ENCODE measurements around the gene DDX49. TPM values are rescaled to one million over a fixed set of nuclear protein-coding genes. Genes with fewer than 3 reads are reported as not detected.

The DDX49 gene, protein sequence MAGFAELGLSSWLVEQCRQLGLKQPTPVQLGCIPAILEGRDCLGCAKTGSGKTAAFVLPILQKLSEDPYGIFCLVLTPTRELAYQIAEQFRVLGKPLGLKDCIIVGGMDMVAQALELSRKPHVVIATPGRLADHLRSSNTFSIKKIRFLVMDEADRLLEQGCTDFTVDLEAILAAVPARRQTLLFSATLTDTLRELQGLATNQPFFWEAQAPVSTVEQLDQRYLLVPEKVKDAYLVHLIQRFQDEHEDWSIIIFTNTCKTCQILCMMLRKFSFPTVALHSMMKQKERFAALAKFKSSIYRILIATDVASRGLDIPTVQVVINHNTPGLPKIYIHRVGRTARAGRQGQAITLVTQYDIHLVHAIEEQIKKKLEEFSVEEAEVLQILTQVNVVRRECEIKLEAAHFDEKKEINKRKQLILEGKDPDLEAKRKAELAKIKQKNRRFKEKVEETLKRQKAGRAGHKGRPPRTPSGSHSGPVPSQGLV
- 10 to 100 TPM; 46.7 to 51.2 TPM for total RNA-seq

DNA sequence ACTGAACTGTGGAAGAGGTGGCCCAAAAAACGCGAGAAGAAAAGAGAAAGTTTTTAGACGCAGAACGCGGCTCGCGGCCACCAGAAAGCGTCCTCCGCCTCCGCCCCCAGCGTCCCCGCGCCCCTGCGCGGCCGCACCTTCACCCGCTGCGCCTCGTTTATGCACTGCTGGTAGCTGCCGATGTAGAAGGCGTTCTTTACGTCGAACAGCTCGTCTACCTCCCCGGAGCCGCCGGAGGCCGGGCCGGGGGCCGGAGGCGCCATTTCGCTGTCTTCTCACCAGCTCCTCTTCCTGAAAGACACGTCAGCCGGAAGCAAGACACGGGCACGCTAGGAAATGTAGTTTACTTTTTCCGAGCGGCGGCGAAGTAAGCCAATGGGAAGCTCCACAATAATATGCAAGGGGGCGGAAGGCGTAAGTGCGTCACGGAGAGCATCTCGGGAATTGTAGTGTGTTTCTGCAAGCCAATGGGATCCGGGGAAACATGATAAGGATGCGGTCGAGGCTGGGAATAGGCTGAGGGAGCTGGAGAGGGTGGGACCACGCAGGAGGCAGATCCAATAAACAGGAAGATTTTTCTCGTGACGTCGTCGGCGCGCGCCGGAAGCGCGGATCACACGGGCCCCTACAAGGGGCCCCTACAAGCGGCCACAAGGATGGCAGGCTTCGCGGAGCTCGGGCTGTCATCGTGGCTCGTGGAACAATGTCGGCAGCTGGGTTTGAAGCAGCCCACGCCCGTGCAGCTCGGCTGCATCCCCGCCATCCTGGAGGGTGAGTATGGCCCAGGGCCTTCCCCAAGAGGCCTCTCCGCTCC is at the start of gene DDX49, which contains the start of gene COPE:
DDX49 (plus strand) TSS at position 630 of the 814 bp plus-strand sequence; CDS start at position 657, 27 bp downstream.
COPE (minus strand) TSS at position 302 of the 814 bp plus-strand sequence; CDS start at position 263, 39 bp downstream.
- DNase-seq (ENCODE audit: low spot score in 2 of 2) (peak; percentile 93 to 98), ATAC-seq (peak; percentile 96 to 97)
- H3K27ac Mint-ChIP-seq = peak within 1 kb of the TSS; percentile 93 to 98
- H3K9me3 Mint-ChIP-seq = no peaks in the 10 kb centered on the region
- peaks cover 15 to 27% of the 10 kb centered on the region in 2 donors for H3K36me3 Mint-ChIP-seq

DNA sequence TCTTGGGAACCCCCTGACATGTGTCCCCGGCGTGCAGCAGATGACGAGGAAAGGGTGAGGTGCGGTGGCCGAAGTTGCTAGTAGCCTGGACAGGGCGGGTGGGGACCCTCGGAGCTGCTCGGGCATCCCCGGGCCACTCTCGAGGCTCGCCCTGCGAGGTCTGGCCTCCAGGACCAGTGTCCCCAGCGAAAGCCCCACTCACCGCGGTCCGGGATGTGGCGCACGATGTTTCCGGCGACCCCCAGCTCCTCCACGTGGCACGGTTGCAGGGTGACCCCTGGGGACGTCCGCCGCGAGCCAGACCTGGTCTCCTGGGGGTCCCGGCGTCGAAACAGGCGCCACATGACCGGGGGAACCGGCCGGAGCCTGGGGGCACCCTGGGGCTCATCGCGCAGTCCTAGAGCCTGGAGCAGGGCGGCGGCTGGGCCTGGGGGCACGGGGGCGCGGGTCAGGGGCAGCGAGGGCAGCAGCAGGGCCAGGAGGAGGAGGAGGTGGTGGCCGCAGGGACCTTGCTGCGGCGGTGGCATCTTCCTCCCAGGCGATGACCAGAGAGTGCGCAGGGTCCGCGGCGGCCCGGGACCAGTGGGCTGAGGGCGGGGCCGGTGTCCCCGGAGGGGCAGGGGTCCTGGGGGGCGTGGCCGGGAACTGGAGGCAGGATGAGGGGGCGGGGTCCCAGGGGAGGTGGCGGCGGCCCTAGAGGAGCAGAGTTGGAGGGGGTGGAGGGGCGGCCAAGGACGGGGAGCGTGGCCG is 49.6 kb upstream of the DDX49 start:
- no peak for DNase-seq (ENCODE audit: low spot score in 2 of 2)

DNA sequence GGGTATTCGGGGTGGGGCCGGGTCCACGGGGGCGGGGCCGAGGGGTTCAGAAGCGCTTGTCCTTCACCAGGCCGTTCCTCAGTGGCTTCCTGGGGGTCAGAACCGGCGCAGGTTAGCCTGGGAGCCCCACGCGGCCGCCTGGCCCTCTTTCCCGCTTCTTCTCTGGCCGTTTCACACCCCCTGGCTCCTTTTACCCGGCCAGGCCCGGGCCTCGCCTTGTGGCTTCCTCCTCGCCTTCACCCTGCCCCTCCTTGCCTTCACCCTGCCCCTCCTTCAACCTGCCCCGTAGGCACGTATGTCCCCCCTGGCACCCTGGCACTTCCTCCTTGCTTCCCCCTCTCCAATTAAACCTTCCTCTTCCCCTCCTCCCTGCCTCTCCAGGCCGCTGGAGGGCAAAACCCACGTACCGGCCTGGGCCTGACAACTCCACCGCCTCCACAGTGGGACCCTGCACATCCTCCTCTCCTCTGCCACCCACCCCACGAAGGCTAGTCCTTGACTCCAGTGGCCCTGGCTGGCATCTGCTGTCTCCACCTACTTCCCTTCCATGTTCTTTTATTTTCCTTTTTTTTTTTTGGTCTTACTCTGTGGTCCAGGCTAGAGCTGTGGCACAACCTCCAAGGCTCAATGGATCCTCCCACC is 48.9 kb upstream of the DDX49 start:
- Mint-ChIP-seq H3K36me3 (peaks cover 0 to 17% of the 10 kb centered on the region in 2 donors), H3K27ac (peak overlapping the region in 1 of 2 donors; percentile 5)
- DNase-seq (ENCODE audit: low spot score in 2 of 2) = no peak

More for the DNA sequence above, 49.6 kb upstream of the DDX49 start:
- Mint-ChIP-seq H3K27ac (no peak overlapping the region), H3K36me3 (peaks cover 0 to 18% of the 10 kb centered on the region in 2 donors), H3K9me3 (no peaks in the 10 kb centered on the region)
- ATAC-seq = no peak

DNA sequence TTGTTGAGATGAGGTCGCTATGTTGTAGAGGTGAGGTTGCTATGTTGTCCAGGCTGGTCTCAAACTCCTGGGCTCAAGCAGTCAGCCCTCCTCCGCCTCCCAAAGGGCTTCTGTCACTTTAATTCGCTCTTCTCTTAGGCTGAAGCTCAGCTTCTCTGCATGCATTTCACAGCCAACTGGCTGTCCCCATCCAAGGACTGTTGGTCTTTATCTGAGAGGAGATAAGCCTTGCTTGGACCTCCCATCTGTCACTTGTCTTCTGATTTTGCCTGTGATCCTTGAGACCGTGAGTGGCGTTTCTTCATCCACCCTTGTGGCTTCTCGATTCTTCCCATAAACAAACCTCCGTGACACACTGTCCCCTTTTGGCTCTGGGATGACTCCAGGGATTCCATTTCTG is 48.0 kb upstream of the DDX49 start:
- H3K36me3 Mint-ChIP-seq = peaks cover 0 to 12% of the 10 kb centered on the region in 2 donors

More for the DNA sequence above, 48.9 kb upstream of the DDX49 start:
- no peaks in the 10 kb centered on the region for H3K9me3 Mint-ChIP-seq
- no peak for ATAC-seq

DNA sequence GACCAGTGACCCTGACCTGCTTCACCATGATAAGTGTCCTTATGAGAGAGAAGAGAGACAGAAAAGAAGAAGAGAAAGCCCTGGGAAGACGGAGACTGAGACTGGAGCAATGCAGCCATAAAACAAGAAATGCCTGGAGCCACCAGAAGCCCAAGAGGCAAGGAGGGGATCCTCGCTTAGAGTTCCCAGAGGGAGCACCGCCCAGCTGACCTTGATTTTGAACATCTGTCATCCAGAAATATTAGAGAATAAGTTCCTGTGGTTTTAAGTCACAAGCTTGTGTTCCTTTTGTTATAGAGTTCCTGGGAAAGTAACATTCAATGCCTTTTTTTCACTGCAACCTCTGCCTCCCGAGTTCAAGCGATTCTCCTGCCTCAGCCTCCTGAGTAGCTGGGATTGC is 43.8 kb upstream of the DDX49 start:
- no peak for ATAC-seq
- Mint-ChIP-seq H3K36me3 (no peaks in the 10 kb centered on the region), H3K9me3 (no peaks in the 10 kb centered on the region), H3K27ac (no peak overlapping the region)
- no peak for DNase-seq (ENCODE audit: low spot score in 2 of 2)

More for the DNA sequence above, 48.0 kb upstream of the DDX49 start:
- ATAC-seq (no peak), DNase-seq (ENCODE audit: low spot score in 2 of 2) (no peak)
- Mint-ChIP-seq H3K27ac (peak overlapping the region in 1 of 2 donors; percentile 59), H3K9me3 (no peaks in the 10 kb centered on the region)

DNA sequence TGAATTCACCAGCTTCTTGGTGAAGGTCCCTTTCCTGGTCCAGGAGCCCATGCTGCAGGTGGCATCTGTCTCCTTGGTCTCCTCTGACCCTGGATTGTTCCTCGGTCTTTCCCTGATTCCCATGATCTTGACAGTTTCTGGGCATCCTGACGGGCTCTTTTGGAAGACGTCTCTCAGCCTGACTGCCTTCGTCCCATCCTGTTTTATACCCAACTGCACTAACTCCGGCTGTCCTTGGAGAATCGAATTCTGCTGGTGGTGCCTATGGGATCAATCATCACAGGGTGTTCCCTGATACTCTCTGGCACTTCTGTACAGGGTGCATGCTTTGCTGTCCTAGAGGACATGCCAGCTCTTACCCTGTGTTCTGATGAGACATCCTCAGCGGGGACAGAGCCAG is 42.6 kb upstream of the DDX49 start:
- DNase-seq (ENCODE audit: low spot score in 2 of 2) (no peak), ATAC-seq (no peak)
- Mint-ChIP-seq H3K36me3 (no peaks in the 10 kb centered on the region), H3K9me3 (no peaks in the 10 kb centered on the region), H3K27ac (no peak overlapping the region)

DNA sequence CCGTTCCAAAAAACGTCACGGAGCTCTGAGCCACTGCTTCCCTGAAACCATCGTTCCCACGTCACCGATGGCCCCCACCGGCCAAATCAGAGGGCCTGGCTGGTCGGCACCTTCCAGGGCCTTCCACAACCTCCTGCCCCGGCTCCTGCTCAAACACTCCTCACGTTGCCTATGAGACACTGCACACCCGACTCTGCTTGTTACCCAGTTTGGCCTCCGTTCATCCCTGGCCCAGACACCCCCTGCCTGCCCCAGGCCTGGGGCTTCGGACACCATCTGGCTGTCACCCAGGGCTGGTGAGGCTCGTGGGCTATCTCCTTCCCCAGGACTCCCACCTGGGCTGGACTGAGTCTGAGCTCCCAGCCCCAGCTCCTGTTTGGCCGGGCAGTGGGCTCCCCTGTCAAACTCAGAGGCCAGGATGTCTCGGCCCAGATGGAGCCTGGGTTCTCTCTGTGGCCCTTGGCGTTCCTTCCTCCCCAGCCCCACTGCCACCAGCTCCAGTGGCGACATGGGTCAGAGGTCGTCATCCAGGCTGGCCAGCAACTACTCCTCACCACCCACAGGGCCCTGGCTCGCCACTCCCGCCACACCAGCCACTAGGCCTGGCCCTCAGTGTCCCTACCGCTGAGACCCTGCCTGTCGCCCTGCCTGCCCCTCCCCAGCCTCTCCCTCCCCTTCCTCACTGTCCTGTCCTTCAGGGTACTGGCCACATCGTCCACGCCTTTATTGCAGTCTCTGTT is 41.3 kb upstream of the DDX49 start:
- Mint-ChIP-seq H3K9me3 (no peaks in the 10 kb centered on the region), H3K27ac (no peak overlapping the region), H3K36me3 (no peaks in the 10 kb centered on the region)
- DNase-seq (ENCODE audit: low spot score in 2 of 2) (no peak), ATAC-seq (no peak)

DNA sequence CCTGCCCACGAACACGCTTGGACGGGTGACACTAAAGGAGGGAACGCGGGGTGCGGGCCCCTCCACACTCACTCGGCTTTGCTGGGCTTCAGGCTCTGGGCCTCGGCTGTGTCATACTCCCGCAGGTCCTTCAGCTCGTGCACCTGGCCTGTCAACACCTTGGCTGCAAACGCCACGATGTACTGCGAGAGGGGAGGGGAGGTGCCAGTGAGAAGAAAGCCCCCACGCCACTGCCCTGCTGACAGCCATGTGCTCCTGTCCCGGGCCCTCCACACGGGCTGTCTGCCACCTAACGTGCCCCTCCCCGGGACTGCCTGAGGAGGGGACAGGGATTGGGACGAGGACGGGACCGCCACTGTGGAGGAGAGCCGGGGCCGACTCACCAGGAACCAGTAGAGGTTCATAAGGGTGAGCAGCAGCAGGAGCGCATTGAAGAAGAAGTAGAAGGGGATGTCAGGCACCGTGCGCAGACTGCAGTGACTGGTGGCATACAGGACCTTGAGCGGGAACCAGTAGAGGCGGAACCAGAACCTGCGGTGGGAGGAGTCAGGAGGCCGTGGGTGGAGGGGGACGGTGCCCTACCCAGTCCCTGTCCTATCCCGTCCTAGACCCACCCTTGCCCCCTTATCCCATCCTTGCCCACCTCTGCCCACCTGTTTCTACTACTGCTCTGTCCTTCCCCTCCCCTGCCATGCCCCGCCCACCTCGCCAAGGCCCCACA is 40.5 kb upstream of the DDX49 start:
- DNase-seq (ENCODE audit: low spot score in 2 of 2) = no peak
- ATAC-seq = peak in 1 of 2 donors; percentile 20
- no peak overlapping the region for H3K27ac Mint-ChIP-seq
- no peaks in the 10 kb centered on the region for H3K9me3 Mint-ChIP-seq
- no peaks in the 10 kb centered on the region for H3K36me3 Mint-ChIP-seq

DNA sequence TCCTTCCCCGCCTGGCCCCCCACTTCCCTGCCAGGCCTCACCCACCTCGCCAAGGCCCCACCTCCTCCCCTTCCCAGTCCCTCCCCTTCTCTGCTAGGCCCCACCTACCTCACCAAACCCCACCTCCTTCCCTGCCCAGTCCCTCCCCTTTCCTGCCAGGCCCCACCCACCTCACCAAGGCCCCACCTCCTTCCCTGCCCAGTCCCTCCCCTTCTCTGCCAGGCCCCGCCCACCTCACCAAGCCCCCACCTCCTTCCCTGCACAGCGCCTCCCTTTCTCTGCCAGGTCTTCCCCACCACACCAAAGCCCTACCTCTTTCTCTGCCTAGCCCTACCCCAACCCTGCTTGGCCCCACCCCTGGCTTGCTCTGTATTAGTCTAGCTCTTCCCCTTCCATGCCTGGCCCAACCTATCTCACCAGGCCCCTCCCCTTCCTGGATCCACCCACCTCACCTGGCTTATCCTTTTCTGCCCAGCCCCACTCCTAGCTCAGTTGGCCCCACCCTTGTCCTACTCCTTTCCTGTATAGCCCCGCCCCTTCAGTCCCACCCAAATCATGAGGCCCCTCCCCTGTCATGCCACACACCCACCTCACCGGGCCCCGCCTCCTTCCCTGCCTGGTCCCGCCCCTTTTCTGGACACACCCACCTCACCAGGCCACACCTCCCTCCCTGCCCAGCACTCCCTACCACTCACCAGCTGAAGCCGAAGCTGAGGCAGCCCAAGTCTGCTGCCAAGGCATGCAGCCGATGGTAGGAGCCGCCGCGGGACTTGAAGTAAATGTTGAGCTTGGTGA is 39.7 kb upstream of the DDX49 start:
- H3K27ac Mint-ChIP-seq = no peak overlapping the region
- H3K36me3 Mint-ChIP-seq = no peaks in the 10 kb centered on the region
- no peak for DNase-seq (ENCODE audit: low spot score in 2 of 2)
- peak; percentile 49 to 61 for ATAC-seq
- H3K9me3 Mint-ChIP-seq = no peaks in the 10 kb centered on the region

DNA sequence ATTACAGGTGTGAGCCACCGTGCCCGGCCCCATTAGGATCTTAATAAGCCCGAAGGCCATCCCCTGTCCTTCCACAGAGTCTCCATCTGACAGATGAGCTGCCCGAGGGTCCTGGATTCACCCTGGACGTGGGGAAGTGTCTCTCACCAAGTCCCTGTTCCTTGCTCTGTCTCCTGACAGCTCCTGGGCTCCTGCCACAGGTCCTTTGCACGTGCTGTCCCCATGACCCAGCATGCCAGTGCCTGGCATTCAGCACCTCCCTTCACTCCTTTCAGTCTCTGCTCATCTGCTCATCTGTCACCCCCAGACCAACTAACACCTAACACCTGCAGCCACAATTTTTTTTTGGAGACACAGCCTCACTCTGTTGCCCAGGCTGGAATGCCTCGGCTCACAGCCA is 38.0 kb upstream of the DDX49 start:
- H3K27ac Mint-ChIP-seq = no peak overlapping the region
- ATAC-seq = no peak
- no peaks in the 10 kb centered on the region for H3K9me3 Mint-ChIP-seq
- no peaks in the 10 kb centered on the region for H3K36me3 Mint-ChIP-seq
- no peak for DNase-seq (ENCODE audit: low spot score in 2 of 2)

DNA sequence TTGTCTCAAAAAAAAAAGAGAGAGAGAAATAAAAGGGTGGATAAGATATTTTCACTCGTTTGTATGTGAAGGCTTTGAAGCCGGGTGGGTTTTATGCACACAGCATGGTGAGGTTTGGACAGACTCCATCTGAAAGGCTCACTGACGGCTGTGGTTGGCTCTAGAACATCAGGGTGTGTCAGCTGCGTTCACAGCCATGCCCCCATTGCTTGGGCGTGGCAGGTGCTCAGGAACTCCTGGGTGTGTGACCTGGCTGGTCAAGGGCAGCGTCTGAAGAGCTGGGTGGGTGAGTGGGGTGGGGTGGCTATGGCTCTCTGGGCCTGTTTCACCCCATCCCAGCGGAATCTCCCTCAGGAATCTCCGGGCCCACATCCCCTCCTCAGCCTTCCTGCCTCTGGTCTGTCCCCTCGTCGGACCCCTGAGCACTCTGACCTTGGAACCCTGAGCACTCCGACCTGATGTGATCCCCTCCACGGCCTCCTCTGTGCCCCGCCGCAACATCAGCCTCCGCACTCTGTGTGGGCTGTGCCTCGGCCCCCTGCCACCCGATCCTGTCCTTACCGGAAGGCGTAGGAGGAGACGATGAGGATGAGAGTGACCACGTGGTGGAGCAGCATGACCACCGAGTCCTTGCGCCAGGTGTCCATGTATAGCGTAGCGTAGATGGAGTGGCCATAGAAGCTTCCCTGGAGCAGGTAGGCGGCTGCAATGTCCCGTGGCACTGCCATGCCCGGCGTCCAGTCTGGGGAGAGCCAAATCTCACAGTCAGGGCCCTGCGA is 35.8 kb upstream of the DDX49 start:
- H3K9me3 Mint-ChIP-seq = no peaks in the 10 kb centered on the region
- no peak for ATAC-seq
- no peaks in the 10 kb centered on the region for H3K36me3 Mint-ChIP-seq
- no peak for DNase-seq (ENCODE audit: low spot score in 2 of 2)
- no peak overlapping the region for H3K27ac Mint-ChIP-seq

DNA sequence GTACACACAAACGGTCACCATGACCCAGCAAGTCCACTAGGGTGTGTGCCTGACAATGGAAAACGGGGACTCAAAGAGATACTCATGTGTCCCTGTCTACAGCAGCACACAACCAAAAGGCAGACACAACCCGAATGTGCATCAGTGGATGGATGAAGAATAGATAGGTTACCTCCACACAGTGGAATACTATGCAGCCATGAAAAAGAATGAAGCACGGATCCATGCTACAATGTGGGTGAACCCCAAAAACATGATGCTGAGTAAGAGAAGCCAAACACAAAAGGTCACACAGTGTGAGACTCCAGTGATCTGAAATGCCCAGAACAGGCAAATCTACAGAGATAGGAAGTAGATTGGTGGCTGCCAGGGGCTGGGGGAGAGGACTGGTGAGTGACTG is 32.5 kb upstream of the DDX49 start:
- no peak for ATAC-seq
- peak overlapping the region in 1 of 2 donors; percentile 23 for H3K27ac Mint-ChIP-seq
- H3K9me3 Mint-ChIP-seq = no peaks in the 10 kb centered on the region
- no peaks in the 10 kb centered on the region for H3K36me3 Mint-ChIP-seq
- no peak for DNase-seq (ENCODE audit: low spot score in 2 of 2)

DNA sequence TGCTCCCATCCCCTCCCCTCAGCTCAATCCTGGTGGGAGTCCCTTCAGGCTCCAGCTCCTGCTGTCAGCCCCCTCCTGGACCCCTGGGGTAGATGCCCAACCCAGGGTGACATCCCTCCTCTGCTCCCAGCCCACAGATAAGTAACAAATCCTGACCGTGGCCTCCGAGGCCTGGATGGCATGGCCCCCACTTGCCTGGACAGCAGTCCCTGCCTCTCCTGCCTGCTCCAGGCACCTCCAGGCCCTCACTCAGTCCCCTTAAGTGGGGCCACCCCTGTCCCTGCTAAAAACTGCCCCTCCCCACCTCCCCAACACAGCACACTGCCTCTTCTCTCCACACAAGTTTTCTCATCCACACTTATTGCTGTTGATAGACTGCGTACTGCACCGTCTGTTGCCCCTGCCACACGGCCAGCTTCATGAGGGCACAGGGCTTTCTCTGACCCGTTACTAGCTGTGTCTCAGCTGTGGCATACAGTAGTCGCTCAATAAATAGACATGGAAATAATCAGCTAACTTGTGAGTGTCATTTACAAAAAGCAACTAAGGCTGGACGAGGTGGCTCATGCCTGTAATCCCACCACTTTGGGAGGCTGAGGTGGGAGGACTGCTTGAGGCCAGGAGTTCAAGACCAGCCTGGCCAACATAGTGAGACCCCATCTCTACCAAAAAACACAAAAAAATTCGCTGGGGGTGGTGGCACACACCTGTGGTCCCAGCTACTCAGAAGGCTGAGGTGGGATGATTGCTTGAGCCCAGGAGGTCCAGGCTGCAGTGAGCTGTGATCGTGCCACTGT is 29.4 kb upstream of the DDX49 start:
- Mint-ChIP-seq H3K9me3 (no peaks in the 10 kb centered on the region), H3K36me3 (no peaks in the 10 kb centered on the region)
- ATAC-seq = no peak

More for the DNA sequence above, 29.4 kb upstream of the DDX49 start:
- H3K27ac Mint-ChIP-seq = no peak overlapping the region
- DNase-seq (ENCODE audit: low spot score in 2 of 2) = no peak
